ENCODE results near the gene SFXN1.

DNA sequence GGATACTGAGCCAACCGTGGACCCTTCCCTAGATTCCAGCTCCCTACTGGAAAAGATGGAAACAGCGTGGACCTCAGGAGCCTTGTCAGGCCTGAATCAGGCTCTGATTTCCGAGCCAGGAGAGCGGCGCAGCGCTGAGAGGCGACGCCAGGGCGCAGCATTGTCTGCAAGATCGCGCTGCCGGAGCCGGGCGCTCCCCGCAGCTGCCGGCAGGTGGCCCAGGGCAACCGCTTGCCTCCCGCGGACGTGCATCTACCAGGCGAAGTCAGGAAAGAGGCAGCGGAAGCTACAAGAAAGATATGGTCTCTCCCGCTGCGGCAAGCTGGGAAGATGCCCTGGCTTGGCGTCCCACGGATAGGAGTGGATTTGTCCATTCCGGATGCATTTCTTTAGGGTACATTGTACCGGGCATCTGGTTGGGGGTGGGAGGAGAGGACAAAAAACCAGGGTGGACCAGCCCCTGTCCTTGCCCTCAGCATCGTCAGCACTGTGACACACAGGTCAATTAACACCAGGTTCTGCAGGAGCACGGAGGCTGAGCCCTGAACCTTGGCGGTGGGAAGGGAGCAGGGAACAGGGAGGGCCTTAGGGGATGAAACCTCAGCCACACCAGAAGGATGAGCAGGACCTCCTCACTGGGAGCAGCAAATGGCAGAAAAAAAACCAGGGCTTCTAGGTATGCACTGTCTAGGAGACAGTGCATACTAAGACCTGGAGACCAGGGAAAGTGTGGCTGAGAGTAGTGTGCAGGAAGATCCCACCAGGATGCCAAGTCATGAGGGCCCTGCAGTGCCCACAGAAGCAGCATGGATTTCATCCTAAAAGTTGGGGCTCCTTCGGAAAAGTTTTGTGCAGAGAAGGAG lies 55.9 kb downstream of the SFXN1 start:
- TF ChIP-seq CTCF (IDR thresholded peaks at IDR 0.05) (peak; percentile 100), EZH2 (IDR thresholded peaks at IDR 0.05) (no peak)

Measured in neural progenitor cell (in vitro differentiated cells).